ENCODE measurements around the gene RAB6D. TPM values are rescaled to one million over a fixed set of nuclear protein-coding genes. Genes with fewer than 3 reads are reported as not detected.
"Not testable (repeated sequence)": the region's sequence is repeated elsewhere in the genome, so short reads cannot be mapped to it uniquely, and the experiment has no call there.

RAB6D gene
- under 1 TPM in 1 of 2 experiments, not detected in 1; 0.08 TPM for total RNA-seq

DNA sequence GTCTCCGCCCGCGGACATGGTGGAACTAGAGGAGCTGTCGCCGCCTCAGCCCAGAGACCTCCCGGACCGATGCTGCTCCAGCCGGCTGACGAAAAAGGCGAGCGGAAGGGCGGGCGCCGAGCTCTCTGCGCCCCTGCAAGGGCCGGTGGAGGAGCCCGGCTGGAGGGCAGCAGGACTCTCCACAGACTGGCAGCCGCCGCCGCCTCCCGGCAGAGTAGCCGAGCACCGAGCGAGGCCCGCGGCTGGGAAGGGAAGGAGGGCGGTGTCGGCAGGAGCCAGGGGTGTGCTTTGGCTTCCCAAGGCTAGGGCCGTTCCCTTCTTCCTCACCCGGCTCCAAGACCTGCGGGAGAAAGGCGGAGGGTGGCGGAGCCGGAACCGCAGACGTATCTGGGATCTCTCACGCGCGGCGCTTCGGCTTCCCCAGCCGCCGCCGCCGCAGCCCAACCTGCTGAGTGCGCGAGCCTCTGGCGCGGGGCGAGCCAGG is at the start of gene RAB6D:
Gene RAB6D (minus strand): TSS at position 466 of the 484 bp plus-strand sequence. CDS start 448 bp downstream, at position 18.
- peaks cover 11% of the 10 kb centered on the region for H3K4me1 Mint-ChIP-seq (ENCODE audit: low read depth)
- ATAC-seq, result peak; percentile 77
- CTCF ChIA-PET; H3K9me3 Mint-ChIP-seq (ENCODE audit: insufficient read depth); H3K27ac Mint-ChIP-seq; DNase-seq; POLR2A ChIA-PET; H3K36me3 Mint-ChIP-seq (ENCODE audit: low read depth): not testable (repeated sequence)
- H3K4me3 Mint-ChIP-seq, result peak within 1 kb of the TSS; percentile 4
- H3K27me3 Mint-ChIP-seq (ENCODE audit: low read depth), result peaks cover 32% of the 10 kb centered on the region

DNA sequence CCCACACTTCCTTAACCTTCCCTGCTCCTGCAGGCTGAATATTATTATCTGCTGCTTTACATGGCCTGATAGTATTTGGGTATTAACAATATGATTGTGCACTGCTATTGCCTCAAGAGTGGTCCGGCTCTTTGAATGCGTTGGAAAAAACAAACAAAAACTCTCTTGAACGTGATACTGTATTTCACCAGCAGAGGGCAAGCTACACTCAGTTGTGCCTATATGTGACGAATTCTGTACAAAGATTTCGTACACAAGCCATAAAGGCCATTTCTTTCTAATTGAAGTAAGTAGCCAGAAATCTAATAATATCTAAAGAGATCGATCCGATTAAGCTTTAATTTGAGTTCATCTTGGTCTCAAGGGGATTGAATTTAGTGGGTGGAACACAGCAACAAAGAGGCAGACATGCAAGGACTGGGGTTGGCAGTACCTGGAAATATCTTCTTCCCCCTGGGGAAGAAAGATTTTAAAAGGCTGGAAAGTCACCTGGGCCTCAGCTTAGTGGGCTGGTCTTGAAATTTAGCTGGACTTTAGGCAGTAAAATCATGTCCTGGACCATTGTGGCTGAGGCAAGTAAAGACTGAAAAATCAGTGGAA is 49.3 kb upstream of the RAB6D start:
- Mint-ChIP-seq H3K27me3 (ENCODE audit: low read depth) (peaks cover 23% of the 10 kb centered on the region), H3K36me3 (ENCODE audit: low read depth) (no peaks in the 10 kb centered on the region), H3K9me3 (ENCODE audit: insufficient read depth) (no peaks in the 10 kb centered on the region), H3K4me3 (no peak overlapping the region), H3K27ac (no peak overlapping the region), H3K4me1 (ENCODE audit: low read depth) (peaks cover 7% of the 10 kb centered on the region)
- peak; percentile 57 for ATAC-seq
- POLR2A ChIA-PET, result no interaction called here
- DNase-seq, result peak; percentile 47
- CTCF ChIA-PET, result interaction anchor here (0.6 to 2.0 kb wide), 12 partner anchors 9 to 389 kb away, joined by 3 to 36 read pairs (median 6); partner anchors contain the start of gene MZT2A

DNA sequence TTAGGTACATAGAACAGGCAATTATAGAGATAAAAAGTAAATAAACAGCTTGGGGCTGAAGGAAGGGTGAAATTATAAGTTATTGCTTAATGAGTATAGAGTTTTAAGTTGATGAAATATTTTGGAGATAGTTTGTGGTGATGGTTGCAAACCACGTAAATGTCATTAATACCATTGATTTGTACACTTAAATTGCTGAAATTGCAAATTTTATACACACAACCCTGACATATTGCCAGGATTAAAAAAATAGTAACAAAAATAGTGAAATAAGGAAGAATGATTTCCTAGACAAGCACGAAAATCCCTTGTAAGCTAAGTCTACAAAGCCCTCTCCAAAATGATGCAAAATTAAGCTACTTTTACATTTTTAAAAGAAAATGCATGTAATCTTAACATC is 46.2 kb upstream of the RAB6D start:
- no peaks in the 10 kb centered on the region for H3K36me3 Mint-ChIP-seq (ENCODE audit: low read depth)
- H3K9me3 Mint-ChIP-seq (ENCODE audit: insufficient read depth), result no peaks in the 10 kb centered on the region
- peaks cover 20% of the 10 kb centered on the region for H3K27me3 Mint-ChIP-seq (ENCODE audit: low read depth)
- ChIA-PET CTCF (no interaction called here), POLR2A (no interaction called here)
- no peak for ATAC-seq
- H3K4me1 Mint-ChIP-seq (ENCODE audit: low read depth), result peaks cover 14% of the 10 kb centered on the region
- H3K4me3 Mint-ChIP-seq, result no peak overlapping the region
- H3K27ac Mint-ChIP-seq, result no peak overlapping the region
- no peak for DNase-seq

DNA sequence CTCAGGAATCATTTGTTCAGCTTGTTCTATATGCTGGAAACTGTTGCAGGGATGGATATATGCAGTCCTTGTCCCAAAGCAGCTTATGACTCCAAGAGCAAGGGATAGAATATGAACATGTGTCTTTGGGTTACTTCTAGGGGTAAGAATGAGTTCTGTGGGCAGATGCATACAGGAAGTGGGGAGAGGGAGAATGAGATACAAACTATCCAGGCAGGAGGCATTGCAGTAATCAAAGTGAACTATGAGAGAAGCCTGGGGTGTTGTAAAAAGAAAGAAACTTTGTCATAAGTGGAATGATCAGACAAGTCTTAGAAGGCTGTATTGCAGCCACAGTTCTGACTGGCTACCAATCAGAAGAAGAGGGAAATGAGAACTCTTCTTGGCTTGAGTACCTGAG is 44.8 kb upstream of the RAB6D start:
- ChIA-PET POLR2A (no interaction called here), CTCF (interaction anchor here (1.4 to 1.7 kb wide), 2 partner anchors 264 to 265 kb away, joined by 3 to 4 read pairs; no protein-coding TSS in a partner anchor)
- peaks cover 19% of the 10 kb centered on the region for H3K4me1 Mint-ChIP-seq (ENCODE audit: low read depth)
- no peak overlapping the region for H3K4me3 Mint-ChIP-seq
- peaks cover 25% of the 10 kb centered on the region for H3K27me3 Mint-ChIP-seq (ENCODE audit: low read depth)
- no peaks in the 10 kb centered on the region for H3K9me3 Mint-ChIP-seq (ENCODE audit: insufficient read depth)
- no peak for ATAC-seq
- H3K27ac Mint-ChIP-seq, result no peak overlapping the region
- no peaks in the 10 kb centered on the region for H3K36me3 Mint-ChIP-seq (ENCODE audit: low read depth)
- DNase-seq, result no peak

GRCh38 chr2:131408207-131408606 is 44.2 kb upstream of the RAB6D start:
- POLR2A ChIA-PET, result no interaction called here

GRCh38 chr2:131404753-131405152 is 40.8 kb upstream of the RAB6D start:
- Mint-ChIP-seq H3K27me3 (ENCODE audit: low read depth) (peaks cover 31% of the 10 kb centered on the region), H3K4me3 (no peak overlapping the region), H3K9me3 (ENCODE audit: insufficient read depth) (no peaks in the 10 kb centered on the region), H3K4me1 (ENCODE audit: low read depth) (peaks cover 19% of the 10 kb centered on the region), H3K36me3 (ENCODE audit: low read depth) (no peaks in the 10 kb centered on the region), H3K27ac (no peak overlapping the region)
- ATAC-seq (peak; percentile 33), DNase-seq (no peak)
- ChIA-PET POLR2A (no interaction called here), CTCF (no interaction called here)

More at GRCh38 chr2:131408207-131408606, 44.2 kb upstream of the RAB6D start:
- peaks cover 19% of the 10 kb centered on the region for H3K4me1 Mint-ChIP-seq (ENCODE audit: low read depth)
- CTCF ChIA-PET, result interaction anchor here (1.4 to 1.7 kb wide), 2 partner anchors 264 to 266 kb away, joined by 3 to 4 read pairs; no protein-coding TSS in a partner anchor
- H3K27ac Mint-ChIP-seq, result no peak overlapping the region
- H3K9me3 Mint-ChIP-seq (ENCODE audit: insufficient read depth), result no peaks in the 10 kb centered on the region
- H3K36me3 Mint-ChIP-seq (ENCODE audit: low read depth), result no peaks in the 10 kb centered on the region
- ATAC-seq (no peak), DNase-seq (no peak)
- peaks cover 24% of the 10 kb centered on the region for H3K27me3 Mint-ChIP-seq (ENCODE audit: low read depth)
- no peak overlapping the region for H3K4me3 Mint-ChIP-seq

GRCh38 chr2:131402320-131403039 is 38.5 kb upstream of the RAB6D start:
- ChIA-PET POLR2A (no interaction called here), CTCF (interaction anchor here (1.4 kb wide), 1 partner anchor 8 kb away, joined by 3 read pairs; no protein-coding TSS in a partner anchor)
- Mint-ChIP-seq H3K9me3 (ENCODE audit: insufficient read depth) (no peaks in the 10 kb centered on the region), H3K27ac (no peak overlapping the region), H3K4me3 (no peak overlapping the region), H3K27me3 (ENCODE audit: low read depth) (peaks cover 22% of the 10 kb centered on the region), H3K4me1 (ENCODE audit: low read depth) (peaks cover 12% of the 10 kb centered on the region), H3K36me3 (ENCODE audit: low read depth) (no peaks in the 10 kb centered on the region)
- ATAC-seq (no peak), DNase-seq (no peak)

DNA sequence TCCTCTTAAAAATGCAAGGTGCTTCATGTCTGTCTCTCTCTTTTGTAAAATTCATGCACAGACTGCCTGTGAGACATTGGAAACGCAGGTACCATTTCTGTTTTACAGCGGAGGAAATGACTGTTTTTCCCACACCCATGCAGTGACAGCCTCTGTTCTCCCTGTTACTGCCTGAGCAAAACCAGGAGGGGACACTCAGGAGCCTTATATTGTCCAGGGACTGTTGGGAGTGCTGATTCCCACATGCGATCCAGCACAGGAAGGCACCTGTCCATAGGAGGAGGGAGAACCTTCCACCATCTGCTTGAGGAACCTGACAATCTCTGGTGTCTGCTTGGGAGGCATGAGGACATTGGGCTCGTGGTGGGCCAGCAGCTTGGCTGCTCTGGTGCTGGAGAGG is 36.9 kb upstream of the RAB6D start:
- Mint-ChIP-seq H3K27ac (no peak overlapping the region), H3K9me3 (ENCODE audit: insufficient read depth) (no peaks in the 10 kb centered on the region), H3K36me3 (ENCODE audit: low read depth) (no peaks in the 10 kb centered on the region), H3K4me3 (no peak overlapping the region), H3K27me3 (ENCODE audit: low read depth) (peaks cover 20% of the 10 kb centered on the region), H3K4me1 (ENCODE audit: low read depth) (peaks cover 11% of the 10 kb centered on the region)
- no peak for ATAC-seq
- DNase-seq, result no peak
- POLR2A ChIA-PET, result no interaction called here
- CTCF ChIA-PET, result no interaction called here

GRCh38 chr2:131400441-131400840 is 36.5 kb upstream of the RAB6D start:
- H3K9me3 Mint-ChIP-seq (ENCODE audit: insufficient read depth); ATAC-seq; H3K4me1 Mint-ChIP-seq (ENCODE audit: low read depth); CTCF ChIA-PET; H3K27ac Mint-ChIP-seq; H3K4me3 Mint-ChIP-seq; POLR2A ChIA-PET; H3K36me3 Mint-ChIP-seq (ENCODE audit: low read depth); DNase-seq: not testable (repeated sequence)
- H3K27me3 Mint-ChIP-seq (ENCODE audit: low read depth), result peaks cover 18% of the 10 kb centered on the region

DNA sequence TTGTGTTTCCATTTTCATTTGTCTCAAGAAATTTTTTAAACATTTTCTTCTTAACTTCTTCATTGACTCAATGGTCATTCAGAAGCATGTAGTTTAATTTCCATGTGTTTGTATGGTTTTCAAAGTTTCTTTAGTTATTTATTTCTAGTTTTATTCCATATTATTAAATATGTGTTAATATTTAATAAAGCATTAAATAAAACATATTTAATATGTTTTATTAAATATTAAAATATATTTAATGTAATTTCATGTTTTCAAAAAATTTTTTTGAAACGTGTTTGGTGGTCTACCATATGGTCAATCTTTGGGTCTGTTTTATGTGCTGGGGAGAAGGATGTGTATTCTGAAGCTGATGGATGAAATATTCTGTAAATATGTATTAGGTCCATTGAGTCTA is 32.2 kb upstream of the RAB6D start:
- H3K9me3 Mint-ChIP-seq (ENCODE audit: insufficient read depth); H3K36me3 Mint-ChIP-seq (ENCODE audit: low read depth); H3K27ac Mint-ChIP-seq; ATAC-seq; DNase-seq; POLR2A ChIA-PET; H3K4me3 Mint-ChIP-seq; H3K4me1 Mint-ChIP-seq (ENCODE audit: low read depth); CTCF ChIA-PET: not testable (repeated sequence)
- peaks cover 10% of the 10 kb centered on the region for H3K27me3 Mint-ChIP-seq (ENCODE audit: low read depth)

- H3K4me3 Mint-ChIP-seq; DNase-seq; POLR2A ChIA-PET; H3K36me3 Mint-ChIP-seq (ENCODE audit: low read depth); H3K27me3 Mint-ChIP-seq (ENCODE audit: low read depth); H3K4me1 Mint-ChIP-seq (ENCODE audit: low read depth); H3K9me3 Mint-ChIP-seq (ENCODE audit: insufficient read depth); H3K27ac Mint-ChIP-seq; ATAC-seq: not testable (repeated sequence)
- CTCF ChIA-PET, result interaction anchor here (1.6 kb wide), 1 partner anchor 19 kb away, joined by 6 read pairs; no protein-coding TSS in a partner anchor
These were observed 31.2 kb upstream of the RAB6D start for GRCh38 chr2:131395024-131395645.
